Stomach (tissue), 4 donors: ENCODE data around the gene NAGPA.
"Not testable (repeated sequence)": the region's sequence is repeated elsewhere in the genome, so short reads cannot be mapped to it uniquely, and the experiment has no call there.

Experiments
- POLR2AphosphoS5 ChIP-seq, 3 donors: sonication (generic); formaldehyde crosslinking; IDR thresholded peaks; one replicate each; pipeline ENCODE4 v1.6.1; 2016; ENCODE audit warnings: antibody characterized with exemption in 3 of 3
- TF ChIP-seq, protein P1 (sequence below), 7 experiments: fragments of 450-650 bp in 4 of 7; fragments of 200-600 bp in 3 of 7; sonication (generic) in 3 of 7; IDR thresholded peaks; one replicate each; pipeline ENCODE4 v1.5.1; 2016 to 2019; ENCODE audit warnings: antibody characterized with exemption in 7 of 7, control low read depth in 2 of 7, mild to moderate bottlenecking in 1 of 7

GRCh38 chr16:5073771-5074170 is 40.0 kb upstream of the NAGPA start:
- TF ChIP-seq, protein P1, sequence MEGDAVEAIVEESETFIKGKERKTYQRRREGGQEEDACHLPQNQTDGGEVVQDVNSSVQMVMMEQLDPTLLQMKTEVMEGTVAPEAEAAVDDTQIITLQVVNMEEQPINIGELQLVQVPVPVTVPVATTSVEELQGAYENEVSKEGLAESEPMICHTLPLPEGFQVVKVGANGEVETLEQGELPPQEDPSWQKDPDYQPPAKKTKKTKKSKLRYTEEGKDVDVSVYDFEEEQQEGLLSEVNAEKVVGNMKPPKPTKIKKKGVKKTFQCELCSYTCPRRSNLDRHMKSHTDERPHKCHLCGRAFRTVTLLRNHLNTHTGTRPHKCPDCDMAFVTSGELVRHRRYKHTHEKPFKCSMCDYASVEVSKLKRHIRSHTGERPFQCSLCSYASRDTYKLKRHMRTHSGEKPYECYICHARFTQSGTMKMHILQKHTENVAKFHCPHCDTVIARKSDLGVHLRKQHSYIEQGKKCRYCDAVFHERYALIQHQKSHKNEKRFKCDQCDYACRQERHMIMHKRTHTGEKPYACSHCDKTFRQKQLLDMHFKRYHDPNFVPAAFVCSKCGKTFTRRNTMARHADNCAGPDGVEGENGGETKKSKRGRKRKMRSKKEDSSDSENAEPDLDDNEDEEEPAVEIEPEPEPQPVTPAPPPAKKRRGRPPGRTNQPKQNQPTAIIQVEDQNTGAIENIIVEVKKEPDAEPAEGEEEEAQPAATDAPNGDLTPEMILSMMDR (IDR thresholded peaks at IDR 0.05) = not testable (repeated sequence)
- not testable (repeated sequence) for TF ChIP-seq POLR2AphosphoS5 (IDR thresholded peaks at IDR 0.05)
